AG04450 (cell line): ENCODE measurements around the gene OTOG. TPM values are rescaled to one million over a fixed set of nuclear protein-coding genes. Genes with fewer than 3 reads are reported as not detected.

ENCODE experiments used
- CTCF ChIA-PET: fragments of 300-600, 350-600 bp; formaldehyde crosslinking; extraction: SDS; loops from one replicate; lab custom pipeline; 2022; ENCODE audit warnings: antibody characterized with exemption, inconsistent platforms; lab: Charles Lee
- POLR2A ChIA-PET: fragments of 350-600 bp; formaldehyde crosslinking; extraction: SDS; loops from one replicate; lab custom pipeline; 2021; ENCODE audit warnings: antibody characterized with exemption, inconsistent platforms; lab: Yijun Ruan, JAX
- DNase-seq: peaks from one replicate; pipeline ENCODE4 v3.0.0-alpha.2; 2011; ENCODE audit warnings: low read depth, low spot score
- H3K27ac ChIP-seq: one replicate; pipeline ENCODE4 v1.5.1; 2012; ENCODE audit warnings: low read depth, low read length, control low read depth
- H3K27me3 ChIP-seq: one replicate; pipeline ENCODE4 v1.6.0; 2012; ENCODE audit warnings: low read length; ENCODE audit not compliant: control insufficient read depth, insufficient read depth
- H3K4me3 ChIP-seq: 2 replicates; pipeline ENCODE4 v1.5.1; 2011; ENCODE audit warnings: mild to moderate bottlenecking, low read depth, low read length, control low read depth
- H3K9me3 ChIP-seq: 2 replicates; pipeline ENCODE4 v1.5.1; 2012; ENCODE audit warnings: low read length; ENCODE audit not compliant: control insufficient read depth, insufficient read depth
- CTCF ChIP-seq: IDR thresholded peaks from 2 replicates; pipeline ENCODE4 v1.5.1; 2011; ENCODE audit warnings: low read depth, low read length, control low read depth, inconsistent platforms
- polyA plus RNA-seq: library from polyadenylated mRNA; depleted of rRNA; stranded (reverse); fragments of >200 nt; gene quantifications from 2 replicates; pipeline ENCODE4 v1.2.3, GENCODE V29; 2011

OTOG gene
- polyA plus RNA-seq, 1 experiment, result not detected

- H3K27me3 ChIP-seq, result peaks cover 3% of the 10 kb centered on the region
- H3K4me3 ChIP-seq, result no peak overlapping the region
- ChIA-PET CTCF (interaction anchor here (0.6 to 2.1 kb wide), 4 partner anchors 82 to 382 kb away, joined by 3 to 7 read pairs (median 4); no protein-coding TSS in a partner anchor), POLR2A (no interaction called here)
- no peak overlapping the region for H3K27ac ChIP-seq
- TF ChIP-seq CTCF, result no peak
- H3K9me3 ChIP-seq, result no peaks in the 10 kb centered on the region
- no peak for DNase-seq
Measured at GRCh38 chr11:17596711-17597110, 49.7 kb downstream of the OTOG start.

- no peak overlapping the region for H3K27ac ChIP-seq
- DNase-seq, result no peak
- no peak overlapping the region for H3K4me3 ChIP-seq
- ChIA-PET CTCF (interaction anchor here (0.9 to 2.1 kb wide), 5 partner anchors 23 to 381 kb away, joined by 3 to 25 read pairs (median 7); no protein-coding TSS in a partner anchor), POLR2A (no interaction called here)
- TF ChIP-seq CTCF, result no peak
- H3K9me3 ChIP-seq, result no peaks in the 10 kb centered on the region
- peaks cover 4% of the 10 kb centered on the region for H3K27me3 ChIP-seq
Measured at GRCh38 chr11:17597770-17598169, 50.7 kb downstream of the OTOG start.

- DNase-seq, result peak; percentile 26
- Histone ChIP-seq H3K27ac (no peak overlapping the region), H3K4me3 (no peak overlapping the region), H3K9me3 (no peaks in the 10 kb centered on the region), H3K27me3 (peaks cover 4% of the 10 kb centered on the region)
- POLR2A ChIA-PET, result no interaction called here
- CTCF ChIA-PET, result interaction anchor here (0.5 to 3.9 kb wide), 22 partner anchors 12 to 830 kb away, joined by 3 to 28 read pairs (median 4); no protein-coding TSS in a partner anchor
- TF ChIP-seq CTCF, result peak; percentile 98
Measured at GRCh38 chr11:17598700-17599459, 51.8 kb downstream of the OTOG start.

- Histone ChIP-seq H3K27ac (no peak overlapping the region), H3K4me3 (no peak overlapping the region), H3K27me3 (peaks cover 6% of the 10 kb centered on the region), H3K9me3 (no peaks in the 10 kb centered on the region)
- DNase-seq, result no peak
- POLR2A ChIA-PET, result no interaction called here
- TF ChIP-seq CTCF, result no peak
- CTCF ChIA-PET, result interaction anchor here (0.9 to 3.9 kb wide), 19 partner anchors 12 to 604 kb away, joined by 3 to 28 read pairs (median 5); no protein-coding TSS in a partner anchor
Measured at GRCh38 chr11:17599460-17599925, 52.4 kb downstream of the OTOG start.
